Loucy (cell line): ENCODE measurements around the gene PARVG.

Source experiments
- EZH2phosphoT487 ChIP-seq: fragments of 200-600 bp; IDR thresholded peaks from 2 replicates; pipeline ENCODE4 v1.6.1; 2018; ENCODE audit warnings: antibody characterized with exemption, mild to moderate bottlenecking, moderate library complexity, borderline replicate concordance
- TF ChIP-seq, protein P1 (sequence below): fragments of 200-600 bp; sonication (generic); conservative IDR thresholded peaks from 2 replicates; pipeline ENCODE4 v1.5.1; 2014; ENCODE audit warnings: mild to moderate bottlenecking, antibody characterized with exemption, low read length

DNA sequence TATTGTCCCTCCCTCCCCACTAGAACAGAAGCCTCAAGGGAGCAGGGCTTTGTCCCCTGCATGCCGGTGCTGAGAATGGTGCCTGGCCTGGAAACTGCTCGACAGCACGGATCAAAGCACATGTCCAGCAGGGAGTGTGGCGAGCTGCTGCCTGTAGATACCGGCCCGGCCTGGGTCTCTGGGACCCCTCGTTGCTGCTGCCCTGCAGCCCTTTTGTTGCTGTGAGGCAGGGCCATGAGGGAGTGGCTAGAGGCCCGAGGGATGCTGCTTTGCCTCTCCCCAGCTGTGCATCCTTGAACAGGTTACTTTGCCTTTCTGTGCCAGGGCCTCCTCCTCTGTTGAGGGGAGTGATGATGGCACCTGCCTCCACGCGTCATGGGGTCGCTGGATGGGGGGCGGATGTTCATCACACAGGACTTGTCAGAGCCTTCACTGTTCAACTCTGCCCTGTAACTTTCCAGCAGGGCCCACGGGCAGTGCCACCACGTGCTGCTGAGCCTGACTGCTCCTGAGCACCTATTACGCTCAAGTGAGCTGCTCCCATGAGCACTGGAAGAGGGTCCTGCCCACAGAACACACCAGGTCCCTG is 15.3 kb upstream of the PARVG start:
- TF ChIP-seq, protein P1, sequence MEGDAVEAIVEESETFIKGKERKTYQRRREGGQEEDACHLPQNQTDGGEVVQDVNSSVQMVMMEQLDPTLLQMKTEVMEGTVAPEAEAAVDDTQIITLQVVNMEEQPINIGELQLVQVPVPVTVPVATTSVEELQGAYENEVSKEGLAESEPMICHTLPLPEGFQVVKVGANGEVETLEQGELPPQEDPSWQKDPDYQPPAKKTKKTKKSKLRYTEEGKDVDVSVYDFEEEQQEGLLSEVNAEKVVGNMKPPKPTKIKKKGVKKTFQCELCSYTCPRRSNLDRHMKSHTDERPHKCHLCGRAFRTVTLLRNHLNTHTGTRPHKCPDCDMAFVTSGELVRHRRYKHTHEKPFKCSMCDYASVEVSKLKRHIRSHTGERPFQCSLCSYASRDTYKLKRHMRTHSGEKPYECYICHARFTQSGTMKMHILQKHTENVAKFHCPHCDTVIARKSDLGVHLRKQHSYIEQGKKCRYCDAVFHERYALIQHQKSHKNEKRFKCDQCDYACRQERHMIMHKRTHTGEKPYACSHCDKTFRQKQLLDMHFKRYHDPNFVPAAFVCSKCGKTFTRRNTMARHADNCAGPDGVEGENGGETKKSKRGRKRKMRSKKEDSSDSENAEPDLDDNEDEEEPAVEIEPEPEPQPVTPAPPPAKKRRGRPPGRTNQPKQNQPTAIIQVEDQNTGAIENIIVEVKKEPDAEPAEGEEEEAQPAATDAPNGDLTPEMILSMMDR: no peak
- no peak for TF ChIP-seq EZH2phosphoT487
